HG03103 (cell line): ENCODE data around the gene LRRC55.

Source experiments
- ATAC-seq: cut with Tn5 transposase; IDR thresholded peaks from one replicate; pipeline ENCODE4 v1.9.1; 2021; ENCODE audit warnings: low read depth; ENCODE audit not compliant: unreplicated experiment

The LRRC55 gene

DNA sequence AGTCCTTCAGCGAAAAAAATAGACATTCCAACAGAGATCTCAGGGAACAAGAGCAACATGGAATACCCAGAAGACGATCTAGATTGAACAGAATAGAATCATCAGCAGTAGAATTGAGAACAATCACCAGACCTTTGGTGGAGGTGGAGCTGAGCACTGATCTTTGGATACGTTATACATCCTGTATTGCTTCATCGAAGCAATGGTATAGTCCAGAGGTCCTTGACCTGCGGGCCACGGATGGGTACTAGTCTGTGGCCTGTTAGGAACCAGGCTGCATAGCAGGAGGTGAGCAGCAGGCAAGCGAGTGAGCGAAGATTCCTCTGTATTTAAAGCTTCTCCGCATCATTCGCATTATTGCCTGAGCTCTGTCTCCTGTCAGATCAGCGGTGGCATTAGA is 17.6 kb downstream of the LRRC55 start:
- ATAC-seq, result no peak

DNA sequence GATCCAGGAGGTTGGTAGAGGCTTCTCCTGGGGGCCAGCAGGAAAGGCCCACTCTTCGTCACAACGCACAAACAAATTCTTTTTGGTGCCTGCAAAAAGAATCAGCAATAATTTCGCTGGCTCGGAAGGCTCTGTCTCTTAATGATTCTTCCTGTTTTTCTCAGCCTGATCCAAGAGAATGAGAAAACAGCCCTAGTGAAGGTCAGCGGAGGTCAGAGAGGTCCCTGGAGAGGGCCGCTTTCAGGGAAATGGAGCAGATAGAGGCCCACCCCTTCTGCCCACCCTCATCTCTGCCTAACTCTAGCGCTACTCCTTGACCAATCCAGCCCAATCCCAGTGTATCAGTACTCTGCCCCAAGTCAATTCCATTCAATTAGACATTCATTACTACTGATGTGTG is 19.2 kb downstream of the LRRC55 start:
- ATAC-seq, result no peak

DNA sequence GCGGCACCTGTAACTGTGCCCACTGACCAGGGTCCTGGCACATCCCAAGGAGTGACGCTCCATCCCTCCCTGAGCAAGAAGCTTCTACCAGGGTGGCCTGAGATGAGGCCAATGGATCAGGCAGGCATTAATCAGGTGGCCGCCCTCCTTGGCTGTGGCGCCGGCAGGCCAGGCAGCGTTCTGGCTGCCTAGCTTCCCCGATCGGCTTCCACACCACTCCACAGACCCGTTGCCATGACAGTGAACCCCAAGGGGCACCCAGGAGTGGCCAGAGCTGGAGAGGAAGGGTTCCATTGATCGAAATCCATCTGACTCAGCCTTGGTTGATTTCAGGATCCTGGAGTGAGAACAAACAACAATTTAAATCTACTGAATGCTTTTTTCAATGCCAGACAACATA is 20.5 kb downstream of the LRRC55 start:
- ATAC-seq, result no peak

DNA sequence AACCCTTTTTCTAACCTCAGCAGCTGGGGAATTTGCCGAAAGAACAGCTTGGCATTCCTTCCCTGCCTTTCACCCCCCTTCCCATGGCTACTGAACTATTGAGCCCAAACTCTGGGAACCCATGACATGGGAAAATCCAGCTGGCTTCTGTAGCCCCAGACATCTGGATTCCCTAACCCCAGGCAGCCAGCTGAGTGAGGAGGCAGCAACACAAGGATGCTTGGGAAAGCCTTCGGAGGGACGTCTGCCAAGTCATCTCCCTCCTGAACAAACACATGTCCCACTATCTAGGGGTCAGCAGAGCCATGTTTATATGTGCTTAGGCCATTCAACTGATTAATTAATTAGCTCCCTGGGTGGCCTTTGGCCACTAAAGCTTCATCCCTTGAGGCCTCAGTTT is 21.6 kb downstream of the LRRC55 start:
- no peak for ATAC-seq

DNA sequence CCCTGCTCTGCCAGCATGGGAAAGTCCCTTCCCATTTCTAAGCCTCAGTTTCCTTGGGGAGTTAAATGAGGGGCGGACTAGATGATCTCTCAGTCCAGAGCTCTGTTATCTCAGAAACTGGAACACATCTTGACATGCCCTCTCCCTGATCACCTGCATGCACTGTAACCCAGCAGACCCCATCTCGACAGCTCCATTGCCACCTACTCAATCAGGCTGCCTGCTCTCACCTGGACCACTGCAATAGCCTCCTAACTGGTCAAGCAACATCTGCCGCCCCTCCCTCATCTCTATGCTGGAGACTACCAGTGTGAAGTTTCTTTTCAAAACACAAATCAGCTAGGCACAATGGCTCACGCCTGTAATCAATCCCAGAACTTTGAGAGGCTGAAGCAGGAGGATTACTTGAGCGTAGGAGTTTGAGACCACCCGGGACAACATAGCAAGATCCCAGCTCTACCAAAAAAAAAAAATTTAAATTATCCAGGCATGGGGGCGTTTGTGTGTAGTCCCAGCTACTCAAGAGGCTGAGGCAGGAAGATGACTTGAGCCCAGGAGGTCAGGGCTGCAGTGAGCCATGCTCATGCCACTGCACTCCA is 22.2 kb downstream of the LRRC55 start:
- no peak for ATAC-seq

DNA sequence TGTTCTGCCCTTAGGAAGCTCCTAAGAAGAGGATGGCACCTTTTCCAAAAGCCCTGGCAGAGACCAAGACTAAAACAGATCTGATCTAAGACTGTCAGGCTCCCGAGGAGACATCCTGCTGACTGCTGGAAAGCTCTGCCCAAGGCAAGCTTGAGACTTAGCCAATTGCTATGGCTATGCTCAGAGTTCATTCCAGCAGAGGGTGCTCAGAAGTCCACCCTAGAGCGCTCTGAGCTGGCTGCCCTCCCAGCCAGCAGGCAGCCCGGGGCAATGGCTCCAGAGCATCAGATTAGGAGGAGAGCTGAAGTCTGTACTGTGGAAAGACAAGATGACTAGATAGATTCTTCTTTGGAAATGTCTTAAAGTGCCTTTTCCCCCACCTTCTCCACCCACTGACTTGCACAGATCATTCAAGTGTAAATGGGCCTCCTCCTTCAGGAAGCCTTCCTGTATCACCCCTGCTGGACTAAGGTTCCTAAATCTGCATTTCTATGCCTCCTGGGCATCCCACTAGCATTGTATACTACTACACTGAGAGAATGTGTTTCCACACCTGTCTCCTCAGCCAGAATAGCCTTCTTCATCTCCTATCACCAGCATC is 23.4 kb downstream of the LRRC55 start:
- no peak for ATAC-seq

DNA sequence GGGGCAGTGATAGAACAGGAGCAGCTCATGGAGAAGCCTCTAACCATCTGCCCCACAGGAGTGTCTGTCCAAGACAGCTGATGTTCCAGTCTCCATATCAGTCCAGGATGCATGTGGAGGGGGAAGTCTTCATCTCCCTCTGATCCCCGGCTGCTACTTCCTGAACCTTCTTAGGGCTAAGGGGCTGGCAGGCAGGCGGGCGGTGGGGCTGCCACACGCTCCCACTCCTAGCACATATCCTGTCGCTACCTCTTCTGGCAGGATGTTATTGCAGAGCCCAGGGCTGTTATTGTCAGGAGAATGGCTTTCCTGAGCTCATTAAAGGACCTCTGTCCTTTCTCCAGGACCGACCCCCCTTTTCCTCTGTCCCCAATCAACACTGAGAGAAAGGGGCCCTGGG is 25.4 kb downstream of the LRRC55 start:
- no peak for ATAC-seq

DNA sequence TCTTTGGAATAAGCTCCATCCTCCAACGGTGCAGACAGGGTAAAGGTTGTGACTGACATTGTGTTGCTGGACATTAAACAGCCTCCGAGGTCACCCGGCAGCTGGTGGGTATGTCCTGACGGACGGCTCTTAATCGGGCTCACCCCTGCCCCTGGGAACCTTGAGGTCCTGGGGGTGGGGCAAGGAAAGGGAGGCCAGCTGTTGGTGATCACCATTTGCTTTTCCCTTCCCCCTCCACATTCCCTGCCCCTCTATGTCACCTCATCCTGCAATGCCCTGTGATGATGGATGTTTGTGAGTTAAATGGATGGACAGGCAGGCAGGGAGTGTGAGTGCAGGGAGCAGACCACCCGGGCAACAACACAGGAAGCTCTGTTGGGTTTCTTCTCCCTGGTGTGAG is 29.0 kb downstream of the LRRC55 start:
- no peak for ATAC-seq

DNA sequence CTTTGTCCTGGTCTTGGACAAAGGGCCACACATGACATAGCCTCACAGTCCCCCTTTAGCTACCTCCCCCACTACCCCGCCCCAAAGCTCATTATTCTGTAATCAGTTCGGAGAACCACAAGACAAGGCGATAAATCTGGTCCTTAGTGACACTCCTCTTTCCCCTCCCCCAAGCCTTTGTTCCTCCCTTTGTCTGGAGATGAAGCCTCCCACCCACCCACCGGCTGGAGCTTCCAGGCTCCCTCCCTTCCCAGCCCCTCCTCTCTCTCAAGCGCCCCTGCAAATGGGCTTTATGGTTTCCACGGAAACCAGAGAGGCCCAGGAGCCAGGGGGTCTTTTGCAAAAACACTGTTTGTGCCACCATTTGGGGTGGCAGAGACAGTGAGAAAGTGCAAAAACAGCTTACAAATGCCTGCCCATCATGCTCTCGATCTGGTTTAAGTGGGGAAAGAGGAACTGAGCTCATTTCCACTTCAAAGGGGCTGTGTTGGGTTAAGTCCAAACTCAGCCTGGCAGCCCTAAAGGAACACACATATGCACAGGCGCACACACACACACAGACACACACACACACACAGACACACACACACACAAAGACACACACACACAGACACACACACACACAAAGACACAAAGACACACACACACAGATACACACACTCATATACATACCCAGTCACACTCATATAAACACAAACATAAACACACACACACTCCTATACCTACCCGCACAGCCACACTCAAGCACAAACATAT is 31.8 kb downstream of the LRRC55 start:
- no peak for ATAC-seq

DNA sequence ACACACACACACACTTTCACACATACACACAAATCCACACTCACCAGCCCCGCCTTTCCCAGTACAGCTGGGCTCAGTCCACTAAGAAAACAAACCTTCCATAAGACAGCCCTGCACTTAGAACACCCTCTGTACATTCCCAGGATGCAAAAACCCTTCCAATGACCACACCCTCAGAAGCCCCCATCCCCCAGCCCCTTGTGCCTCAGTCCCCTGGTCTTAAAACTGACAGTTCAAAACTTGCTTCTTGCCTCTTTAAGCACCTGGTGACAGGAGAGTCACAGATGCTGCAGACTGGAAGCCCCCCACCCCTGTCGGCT is 32.3 kb downstream of the LRRC55 start:
- ATAC-seq, result no peak

DNA sequence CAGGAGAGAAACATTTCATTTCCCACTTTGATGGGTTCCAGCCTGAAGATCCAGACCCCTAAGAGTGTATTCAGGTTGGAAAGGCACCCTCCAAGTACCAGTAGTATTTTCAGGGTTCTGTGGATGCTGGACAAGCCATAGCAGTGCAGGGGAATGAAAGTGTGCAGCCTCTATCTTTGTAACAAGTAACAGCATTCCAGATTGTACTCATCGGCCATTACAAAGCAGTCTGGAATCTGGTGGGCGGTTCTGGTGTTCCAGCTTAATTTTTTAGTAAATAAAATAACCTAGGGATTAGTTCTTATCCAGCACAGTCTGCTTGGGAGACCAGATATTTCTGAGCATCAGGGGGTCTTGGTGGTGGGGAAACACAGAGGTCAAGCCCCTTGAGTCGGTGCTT is 32.7 kb downstream of the LRRC55 start:
- ATAC-seq, result no peak

DNA sequence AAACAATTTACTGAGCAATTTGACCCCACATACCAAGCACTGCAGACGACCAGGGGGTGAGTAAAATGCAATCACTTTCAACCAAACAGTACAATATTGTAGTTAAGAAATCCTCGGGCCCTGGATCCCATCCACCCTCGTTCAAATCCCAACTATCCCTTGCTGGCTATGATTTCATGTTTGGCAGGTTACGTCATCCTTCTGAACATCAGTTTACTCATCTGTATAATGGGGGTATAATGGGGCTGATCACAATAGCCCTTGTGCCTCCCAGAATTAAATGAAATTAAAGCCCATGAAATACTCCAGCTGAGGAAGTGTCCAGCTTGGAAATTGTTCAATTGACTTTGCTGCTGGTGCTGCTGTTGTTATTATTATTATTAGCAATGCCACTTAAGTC is 34.7 kb downstream of the LRRC55 start:
- no peak for ATAC-seq

DNA sequence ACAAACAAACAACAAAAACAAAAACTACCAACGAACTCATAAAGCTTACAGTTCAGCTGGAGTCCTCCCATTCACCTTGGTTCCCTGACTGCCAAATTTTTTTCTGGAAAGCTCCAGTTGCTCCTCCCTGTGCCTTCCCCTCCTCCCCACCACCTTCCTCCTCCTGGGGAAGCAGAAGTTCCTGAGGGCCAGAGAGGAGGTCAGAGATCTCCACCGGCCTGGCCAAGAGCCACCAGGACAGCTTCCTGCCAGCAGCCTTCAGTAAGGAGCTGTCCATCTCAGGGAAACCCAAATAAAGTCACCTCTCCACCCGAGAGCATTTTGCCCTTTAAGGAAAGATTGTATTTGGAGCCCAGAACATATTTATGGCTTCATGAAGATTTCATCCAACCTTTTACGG is 35.3 kb downstream of the LRRC55 start:
- no peak for ATAC-seq

DNA sequence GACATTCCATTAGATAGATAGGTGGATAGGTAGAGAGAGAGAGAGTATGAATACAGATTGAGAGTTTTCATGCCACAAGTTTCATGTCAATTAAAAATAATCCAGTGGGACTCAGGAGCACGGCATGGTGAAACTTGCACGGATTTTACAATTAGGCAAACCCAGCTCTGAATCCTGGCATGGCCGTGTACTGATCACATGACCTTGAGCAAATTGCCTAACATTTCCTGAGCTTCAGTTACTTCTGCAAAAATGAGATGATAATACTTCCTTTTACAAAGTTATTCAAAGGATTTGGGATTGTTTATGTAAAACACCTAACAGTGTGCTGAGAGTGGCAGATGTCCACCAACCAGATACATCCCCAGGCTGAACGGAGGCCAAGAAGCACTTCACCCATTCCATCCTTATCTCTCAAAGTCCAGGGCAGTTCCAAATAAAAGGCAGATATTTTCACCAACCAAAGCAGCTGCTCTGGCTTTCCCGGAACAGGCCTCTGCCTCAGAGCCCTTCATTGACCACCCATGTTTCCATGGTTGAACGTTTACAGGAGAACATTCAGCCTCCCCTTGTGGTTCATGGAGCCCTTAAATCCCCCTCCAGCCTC is 37.4 kb downstream of the LRRC55 start:
- no peak for ATAC-seq

DNA sequence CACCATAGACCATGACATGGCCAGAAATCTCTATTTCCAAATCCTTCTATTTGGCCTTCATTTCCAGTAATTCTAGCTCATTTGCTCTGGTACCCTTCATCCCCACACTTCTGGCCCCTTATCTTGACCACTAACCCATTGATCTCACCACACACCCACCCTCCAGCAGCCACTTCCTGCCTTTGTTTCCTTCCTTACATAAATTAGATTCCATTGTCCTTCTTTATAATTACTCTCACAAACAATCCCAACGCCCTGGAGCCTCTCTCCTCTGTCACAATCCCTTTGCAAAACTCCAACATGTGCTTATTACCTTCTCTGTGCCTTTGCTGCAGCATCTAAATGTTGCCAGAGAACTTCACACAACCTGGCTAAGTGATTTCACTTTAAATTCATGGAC is 40.5 kb downstream of the LRRC55 start:
- ATAC-seq, result no peak

DNA sequence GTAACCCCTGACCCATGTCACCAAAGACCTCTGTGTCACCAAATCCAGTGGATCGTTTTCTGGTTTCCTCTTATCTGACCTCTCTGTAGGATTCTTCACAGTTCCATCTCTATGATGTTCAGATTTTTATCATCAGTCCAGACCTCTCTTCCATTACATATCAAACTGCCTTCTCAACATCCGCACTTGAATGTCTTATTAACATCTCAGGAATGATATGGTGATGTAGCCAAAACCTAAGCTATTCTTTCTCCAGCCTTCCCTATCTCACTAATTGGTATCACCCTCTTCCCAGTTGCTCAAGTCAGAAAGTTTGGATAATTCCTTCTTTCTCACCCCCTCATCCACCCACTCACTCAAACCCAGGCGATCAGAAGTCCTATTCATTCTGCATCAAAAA is 41.8 kb downstream of the LRRC55 start:
- no peak for ATAC-seq

DNA sequence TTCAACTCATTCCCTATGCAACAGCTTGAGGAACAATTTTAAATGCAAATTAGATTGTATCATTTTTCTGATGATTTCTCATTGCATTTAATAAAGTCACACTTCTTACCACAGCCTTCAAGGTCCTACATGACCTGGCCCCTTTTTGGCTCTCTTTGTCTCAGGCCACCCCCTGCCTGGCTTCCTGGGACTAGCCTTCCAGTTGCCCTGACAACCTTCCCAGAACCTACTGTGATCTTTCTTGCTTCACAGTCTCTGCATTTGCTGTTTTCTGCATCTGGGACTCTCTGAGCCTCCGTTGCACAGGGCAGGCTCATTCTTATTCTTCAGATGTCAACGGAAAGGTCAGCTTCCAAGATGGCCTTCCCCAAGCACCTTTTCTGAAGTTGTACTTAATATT is 42.4 kb downstream of the LRRC55 start:
- ATAC-seq, result no peak

DNA sequence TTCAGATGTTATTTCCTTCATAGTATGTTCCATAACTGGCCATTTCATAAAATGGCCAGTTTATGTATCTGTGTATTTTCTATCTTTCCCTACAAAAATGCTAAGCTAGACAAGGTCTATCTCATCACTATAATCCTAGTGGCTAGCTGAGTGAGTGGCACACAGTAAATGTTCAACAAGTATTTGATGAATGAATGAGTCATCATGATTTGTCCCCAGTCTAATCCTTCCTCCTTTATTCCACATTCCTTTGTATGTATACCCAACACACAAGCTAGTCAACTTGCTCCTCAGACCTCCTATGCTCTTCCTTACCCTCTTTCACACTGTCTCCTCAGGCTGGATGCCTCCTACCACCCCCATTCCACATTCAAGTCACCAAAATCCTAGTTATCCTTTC is 42.8 kb downstream of the LRRC55 start:
- no peak for ATAC-seq

DNA sequence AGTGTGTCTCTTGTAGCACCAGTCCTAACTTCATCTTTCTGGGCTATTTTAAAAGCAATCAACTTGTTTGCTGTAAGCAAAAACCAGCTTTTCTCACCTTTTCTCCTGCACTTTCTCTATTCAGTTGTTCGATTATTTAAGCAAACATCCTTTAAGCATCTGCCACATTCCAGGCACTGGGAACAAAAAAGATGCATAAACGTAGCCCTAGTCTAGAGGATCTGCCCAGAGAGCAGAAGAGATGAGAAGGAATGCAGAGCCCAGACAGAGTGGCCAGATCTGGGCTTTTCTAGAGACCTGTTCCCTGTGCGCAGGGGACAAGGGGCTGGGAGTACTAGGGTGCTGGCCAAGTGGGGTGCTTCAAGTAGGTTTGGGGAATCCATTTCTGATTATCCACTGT is 46.8 kb downstream of the LRRC55 start:
- no peak for ATAC-seq

DNA sequence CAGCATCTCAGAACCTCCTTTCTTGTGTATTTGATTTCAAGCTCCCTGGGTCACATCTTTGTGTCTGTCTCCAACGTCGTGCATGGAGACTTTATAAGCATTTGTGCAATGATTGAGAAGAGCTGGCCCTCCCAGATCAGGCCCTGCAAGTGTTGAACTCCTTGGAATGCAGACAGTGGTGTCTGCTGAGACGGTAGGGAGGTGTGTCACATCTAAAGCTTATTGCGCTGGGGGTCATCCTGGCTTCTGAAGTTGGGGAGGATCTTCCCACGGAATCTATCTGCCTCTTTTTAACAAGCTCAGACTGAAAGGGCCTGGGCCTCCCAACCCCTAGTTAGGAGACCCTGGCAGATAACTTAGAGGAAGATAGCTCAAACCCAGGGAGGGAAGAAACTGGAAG is 48.6 kb downstream of the LRRC55 start:
- no peak for ATAC-seq

DNA sequence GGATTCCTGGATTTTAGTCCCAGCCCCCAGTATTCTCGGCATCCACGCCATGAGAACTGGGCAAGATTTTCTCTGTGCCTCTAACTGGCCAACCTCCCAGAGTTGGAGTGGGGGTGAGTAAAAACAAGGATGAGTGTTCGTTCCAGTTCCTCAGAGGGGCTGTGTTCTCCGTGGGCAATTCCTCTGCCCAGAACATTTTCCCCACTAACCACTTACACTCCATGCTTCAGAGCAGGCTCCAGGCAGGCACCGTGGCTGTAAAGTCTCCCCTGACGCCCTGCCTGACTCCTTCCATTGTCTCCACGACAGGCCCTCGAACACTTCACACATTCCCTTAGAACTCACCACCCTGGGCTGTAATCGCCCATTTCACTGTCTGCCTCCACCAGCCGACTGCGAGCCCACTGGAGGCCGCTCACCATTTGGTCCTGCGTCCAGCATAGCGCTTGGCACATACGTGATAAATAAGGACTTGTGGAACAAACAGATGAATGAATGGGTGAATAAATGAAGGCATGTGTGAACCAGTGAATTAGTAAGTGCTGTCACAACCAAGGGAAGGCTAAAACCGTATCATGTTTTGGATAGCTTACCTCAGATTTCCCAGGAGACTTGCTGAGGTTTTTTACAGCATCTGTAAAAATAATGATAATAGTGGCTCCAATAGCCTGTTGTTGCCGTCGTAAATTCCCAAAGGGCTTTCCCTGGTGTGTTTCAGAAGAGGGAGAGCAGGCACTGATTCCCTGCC is 49.2 kb downstream of the LRRC55 start:
- ATAC-seq, result no peak
